NCI-H446 treated with DMSO at 0.1 percent for 48 hours (cell line): ENCODE measurements around the gene SPINK14.
A peak's percentile ranks its signal among the peaks of the same experiment; 100 is the strongest.

Experiments
- DNase-seq: peaks from one replicate; lab custom pipeline; 2025; lab: John Stamatoyannopoulos, UW

The SPINK14 gene, protein sequence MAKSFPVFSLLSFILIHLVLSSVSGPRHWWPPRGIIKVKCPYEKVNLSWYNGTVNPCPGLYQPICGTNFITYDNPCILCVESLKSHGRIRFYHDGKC

DNA sequence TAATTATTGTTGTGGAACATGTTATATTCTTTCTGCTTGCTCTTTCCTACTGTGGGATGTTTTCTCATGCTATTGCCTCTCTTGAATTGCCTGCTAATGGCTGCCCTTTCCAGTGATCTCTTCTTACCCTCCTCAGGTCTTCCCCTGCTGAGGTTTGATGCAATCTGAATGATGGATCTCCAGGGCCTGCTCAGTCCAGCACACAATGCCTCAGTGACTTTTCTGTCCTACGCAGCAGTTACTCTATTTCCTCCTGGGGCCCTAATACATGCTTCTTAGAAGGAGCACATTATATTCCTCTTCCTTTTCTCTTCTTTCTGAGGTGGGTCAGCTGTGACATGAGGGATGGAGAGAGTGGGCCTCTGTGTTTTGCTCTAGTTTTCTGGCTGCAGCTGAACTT, at the start of gene SPINK14:
SPINK14 (plus strand) TSS at position 301 of the 400 bp plus-strand sequence. CDS start 1,187 bp downstream, outside the sequence.
- DNase-seq: no peak

DNA sequence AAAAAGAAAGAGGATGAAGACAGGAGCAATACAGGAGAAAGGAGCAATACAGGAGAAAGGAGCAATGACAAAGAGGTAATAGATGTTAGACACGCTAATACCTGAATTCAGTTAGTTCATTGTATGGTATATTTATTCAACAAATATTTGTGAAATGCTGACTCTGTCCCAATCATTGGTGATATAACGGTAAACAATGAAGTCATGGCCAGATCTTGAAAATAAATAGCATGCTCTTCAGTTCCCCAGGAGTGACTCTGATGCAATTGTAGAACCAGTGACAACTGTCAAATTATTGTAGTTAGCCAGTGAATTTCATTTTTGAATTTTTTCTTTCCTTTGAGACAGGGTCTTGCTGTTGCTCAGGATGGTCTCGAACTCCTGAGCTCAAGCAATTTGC, 48.0 kb upstream of the SPINK14 start:
- DNase-seq: no peak

DNA sequence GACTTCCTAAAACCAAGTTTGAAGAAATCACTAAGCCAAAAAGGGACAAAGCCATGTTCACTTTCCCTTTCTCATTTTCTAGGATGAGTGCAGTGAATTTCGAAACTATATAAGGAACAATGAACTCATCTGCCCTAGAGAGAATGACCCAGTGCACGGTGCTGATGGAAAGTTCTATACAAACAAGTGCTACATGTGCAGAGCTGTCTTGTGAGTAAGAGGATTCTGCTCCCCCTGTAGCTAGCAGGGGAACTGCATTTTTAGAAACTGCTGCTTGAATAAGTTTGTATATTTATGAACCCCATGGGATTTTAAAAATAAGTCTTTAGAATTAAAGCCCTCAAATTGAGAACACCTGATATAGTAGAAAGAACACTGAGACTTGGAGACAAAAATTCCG, 42.7 kb upstream of the SPINK14 start:
- DNase-seq: no peak

DNA sequence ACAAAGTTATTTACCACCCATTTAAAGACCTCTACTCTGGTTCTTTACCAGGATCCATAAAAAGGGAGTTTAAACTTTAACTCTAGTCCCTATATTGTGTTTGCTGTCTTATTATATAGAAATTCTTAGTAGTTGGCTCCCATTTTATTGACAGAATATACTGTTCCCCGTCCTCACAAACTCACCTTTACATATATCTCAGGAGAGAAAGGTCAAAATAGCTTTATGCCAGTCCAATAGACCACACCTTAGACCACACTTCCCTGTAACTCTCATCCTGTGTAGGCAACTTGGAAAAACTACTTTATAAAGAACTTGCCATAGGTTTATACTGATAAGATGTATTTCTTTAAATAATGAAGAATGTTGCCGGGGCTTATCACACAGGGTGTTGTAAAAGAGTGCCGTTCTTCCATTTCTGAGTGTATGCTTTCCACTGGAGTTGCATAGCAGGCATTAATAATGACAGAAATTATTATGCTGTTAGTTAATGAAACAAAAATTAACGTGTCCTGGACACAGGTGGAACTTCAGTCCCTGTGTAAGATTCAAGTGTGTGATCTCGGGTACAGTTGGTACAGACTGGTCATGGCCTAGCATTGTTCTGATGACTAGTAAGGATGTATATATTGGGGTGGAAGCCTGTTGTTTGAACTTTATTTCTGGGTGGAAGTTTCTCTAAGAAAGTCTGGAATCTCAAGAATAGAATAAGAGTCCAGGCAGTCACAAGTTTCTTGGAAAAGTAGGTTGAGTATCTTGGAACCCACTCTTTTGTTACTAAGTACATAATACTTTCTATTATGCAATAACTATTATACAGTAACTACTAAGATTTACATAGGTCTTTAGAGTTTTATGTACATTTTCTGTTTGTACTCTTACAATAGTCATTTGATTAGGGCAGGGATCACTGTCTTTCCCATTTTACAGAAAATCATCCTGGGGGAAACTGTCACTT, 33.0 kb upstream of the SPINK14 start:
- no peak for DNase-seq

DNA sequence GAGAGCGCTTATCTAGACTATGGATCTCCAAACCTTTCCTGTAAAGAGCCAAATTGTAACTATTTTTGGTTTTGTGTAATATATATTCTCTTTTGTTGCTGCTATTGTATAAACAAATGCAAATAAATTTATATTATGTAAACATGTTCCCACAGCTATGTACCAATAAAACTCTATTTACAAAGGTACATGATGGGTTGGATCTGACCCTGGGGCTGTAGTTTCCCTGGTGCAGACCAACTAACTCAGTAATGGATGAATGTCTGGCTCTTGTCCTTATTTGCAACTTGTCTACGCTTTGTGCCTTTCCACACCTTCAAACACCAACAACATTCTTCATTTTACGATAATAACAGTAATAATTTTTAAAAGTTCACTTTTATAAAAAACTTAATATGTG, 27.5 kb upstream of the SPINK14 start:
- DNase-seq: no peak

DNA sequence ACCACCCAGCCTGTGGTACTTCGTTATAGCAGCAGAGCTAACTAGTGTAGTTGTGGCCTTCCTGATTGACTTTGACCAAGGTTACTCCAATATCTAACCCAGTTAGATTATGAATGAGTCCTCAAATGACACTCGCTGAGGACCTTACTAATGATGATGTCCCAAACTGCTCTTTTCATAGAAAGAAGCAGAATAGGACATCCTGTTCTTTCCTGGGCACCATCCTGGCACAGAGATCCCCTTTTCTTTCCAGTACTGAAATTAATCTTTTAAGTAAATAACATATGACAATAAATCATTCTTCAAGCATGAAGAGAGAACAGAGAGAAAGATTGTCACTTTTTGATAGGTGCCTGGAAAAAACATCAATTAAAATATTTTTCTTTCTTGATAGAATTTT, 26.7 kb upstream of the SPINK14 start:
- no peak for DNase-seq

DNA sequence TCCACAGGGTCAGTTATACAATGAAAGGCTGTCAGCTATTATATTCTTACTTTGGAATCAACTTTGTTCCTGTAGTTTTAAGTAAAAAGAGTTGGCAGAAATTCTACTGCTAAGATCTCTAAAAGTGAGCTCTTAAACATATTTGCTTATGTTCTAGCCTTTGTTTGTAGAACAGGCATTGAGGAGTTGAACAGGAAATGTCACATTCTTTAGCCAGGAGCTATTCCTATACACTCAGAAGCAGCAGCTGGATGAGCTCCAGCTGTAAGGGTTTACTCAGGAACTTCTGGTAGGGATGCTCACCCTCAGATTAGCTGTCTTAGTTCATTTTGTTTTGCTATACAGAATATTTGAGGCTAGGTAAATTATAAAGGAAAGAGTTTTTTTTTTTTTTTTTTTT, 22.4 kb upstream of the SPINK14 start:
- no peak for DNase-seq

DNA sequence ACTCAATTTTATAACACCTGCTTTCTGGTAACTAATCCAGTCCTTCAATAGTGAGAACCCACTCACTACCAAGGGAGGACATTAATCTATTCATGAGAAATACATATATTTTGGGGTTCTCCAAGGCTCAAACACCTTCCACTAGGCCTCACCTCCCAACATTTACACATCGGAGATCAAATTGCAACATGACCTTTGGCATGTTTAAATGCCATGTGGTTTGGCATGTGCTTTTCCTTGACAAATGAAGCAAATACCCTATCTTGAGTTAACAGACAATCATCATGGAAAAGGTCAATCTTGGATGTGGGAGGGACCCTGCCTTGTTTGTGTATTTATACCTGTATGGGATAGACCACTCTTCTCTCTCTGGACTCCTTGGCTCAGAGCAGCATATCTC, 21.9 kb upstream of the SPINK14 start:
- no peak for DNase-seq

DNA sequence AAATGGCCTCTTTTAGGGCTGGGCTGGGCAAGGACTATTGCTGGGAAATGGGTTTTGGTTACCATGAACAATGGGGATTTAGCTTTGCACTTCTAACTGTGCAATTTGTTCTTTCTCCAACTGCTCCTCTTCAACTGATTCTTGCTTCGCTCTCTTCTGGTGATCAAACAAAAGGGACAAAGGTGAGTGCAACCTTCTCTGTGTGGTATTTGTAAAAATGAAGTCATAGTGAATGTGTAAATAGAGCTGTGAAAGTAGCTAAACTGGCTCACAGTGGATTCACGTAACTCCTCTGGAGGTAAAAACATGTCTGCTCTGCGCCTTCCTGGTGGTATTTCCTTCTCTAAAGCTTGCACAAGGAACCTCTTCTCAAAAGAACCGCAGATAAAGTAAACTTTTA, 20.9 kb upstream of the SPINK14 start:
- DNase-seq: no peak

DNA sequence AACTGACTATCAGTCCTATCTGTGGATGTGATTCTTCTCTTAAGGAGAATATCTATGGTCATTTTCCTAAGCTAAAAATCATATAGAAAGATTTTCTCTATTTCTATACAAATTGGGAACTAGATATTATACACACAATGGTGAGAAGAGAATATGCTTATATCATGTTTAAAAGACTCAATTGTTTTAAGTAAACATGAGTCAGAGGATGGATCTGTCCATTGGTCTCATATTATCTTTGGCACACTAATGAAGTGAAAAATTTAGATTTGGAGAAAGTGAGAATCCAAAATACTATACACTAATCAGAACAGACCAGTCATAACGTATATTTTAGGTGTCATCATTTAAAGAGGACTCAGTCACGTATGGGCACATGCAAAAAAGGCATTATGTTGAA, 16.5 kb upstream of the SPINK14 start:
- no peak for DNase-seq

DNA sequence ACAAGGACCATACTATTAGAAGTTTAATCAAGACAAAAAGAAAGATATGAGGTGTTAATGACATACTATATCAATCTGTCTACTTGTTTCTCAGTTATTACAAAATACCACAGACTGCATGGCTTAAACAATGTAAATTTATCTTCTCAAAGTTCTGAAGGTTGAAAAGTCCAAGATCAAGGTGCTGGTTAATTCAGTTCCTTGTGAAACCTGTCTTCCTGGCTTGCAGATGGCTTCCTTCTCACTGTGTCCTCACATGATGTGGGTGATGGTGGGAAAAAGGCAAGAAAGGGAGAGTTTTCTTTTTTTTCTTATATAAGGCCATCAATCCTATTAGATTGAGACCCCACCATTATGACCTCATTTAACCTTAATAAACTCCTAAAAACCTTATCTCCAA, 15.6 kb upstream of the SPINK14 start:
- no peak for DNase-seq

DNA sequence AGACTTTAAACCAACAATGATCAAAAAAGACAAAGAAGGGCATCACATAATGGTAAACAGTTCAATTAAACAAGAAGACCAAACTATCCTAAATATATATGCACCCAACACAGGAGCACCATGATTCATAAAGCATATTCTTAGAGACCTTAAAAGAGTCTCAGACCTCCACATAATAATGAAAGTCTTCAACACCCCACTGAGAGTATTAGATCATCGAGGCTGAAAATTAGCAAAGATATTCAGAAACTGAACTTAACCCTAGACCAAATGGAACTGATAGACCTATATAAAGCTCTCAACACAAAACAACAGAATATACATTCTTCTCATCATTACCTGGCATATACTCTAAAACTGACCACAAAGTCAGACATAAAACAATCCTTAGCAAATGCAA, 11.7 kb upstream of the SPINK14 start:
- DNase-seq: no peak

DNA sequence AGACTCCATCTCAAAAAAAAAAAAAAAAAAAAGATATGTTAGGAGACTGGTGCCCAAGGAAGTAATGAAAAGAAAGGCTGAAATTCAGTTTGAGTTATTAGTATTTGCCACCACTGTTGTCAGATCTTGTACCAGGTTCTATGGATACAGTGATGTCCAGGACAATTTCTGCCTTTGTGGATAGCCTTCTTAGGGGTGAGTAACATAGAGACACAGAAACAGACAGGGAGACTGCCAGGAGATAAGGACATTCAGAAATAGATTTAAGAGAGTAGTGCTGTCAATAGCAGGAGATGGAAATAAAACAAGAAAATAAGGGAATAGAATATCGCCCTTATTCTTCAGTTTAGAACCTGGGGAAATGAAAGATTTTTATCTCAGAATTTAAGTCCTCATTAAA, 6.3 kb upstream of the SPINK14 start:
- DNase-seq: no peak

DNA sequence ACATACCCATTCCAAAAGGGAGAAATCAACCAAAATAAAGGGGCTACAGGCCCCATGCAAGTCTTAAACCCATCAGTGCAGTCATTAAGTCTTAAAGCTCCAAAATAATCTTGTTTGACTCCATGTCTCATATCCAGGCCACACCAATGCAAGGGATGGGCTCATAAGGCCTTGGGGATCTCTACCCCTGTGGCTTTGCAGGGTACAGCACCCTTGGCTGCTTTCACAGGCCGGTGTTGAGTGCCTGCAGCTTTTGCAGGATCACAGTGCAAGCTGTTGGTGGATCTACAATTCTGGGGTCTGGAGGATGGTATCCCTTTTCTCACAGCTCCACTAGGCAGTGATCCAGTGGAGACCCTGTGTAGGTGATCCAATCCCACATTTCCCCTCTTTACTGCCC, 5.0 kb upstream of the SPINK14 start:
- no peak for DNase-seq

DNA sequence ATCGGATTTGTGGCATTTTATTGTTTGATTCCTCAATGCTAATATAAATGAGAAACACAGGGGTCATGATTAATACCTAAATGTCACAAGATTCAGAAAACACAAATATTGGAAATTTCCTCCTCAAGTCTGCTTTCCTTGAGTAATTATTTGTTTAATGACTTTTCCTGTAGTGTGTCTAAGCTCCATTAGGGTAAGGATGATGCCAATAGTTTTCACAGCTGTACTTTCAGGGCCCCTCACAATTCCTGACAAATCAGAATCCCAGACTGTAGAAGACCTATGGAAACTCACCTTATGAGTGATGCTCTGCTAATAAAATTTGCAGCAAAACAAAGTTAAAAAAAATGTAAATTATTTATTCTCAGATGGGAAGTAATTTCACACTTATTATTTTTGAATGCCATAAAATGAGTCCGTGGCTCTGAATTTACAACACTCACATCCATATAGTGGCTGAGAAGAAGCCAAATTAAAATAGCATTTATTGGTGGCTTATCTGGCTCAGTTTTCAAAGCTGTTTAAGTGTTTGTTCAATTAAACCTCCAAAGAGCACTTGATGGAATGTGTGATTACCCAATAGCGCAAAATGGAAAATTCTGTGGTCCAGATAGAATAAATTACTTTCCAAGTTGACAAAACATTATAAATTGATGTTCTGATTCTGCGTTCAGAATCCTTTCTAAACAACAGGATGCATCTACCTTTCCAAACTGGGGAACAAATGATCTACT, 1.6 kb upstream of the SPINK14 start:
- DNase-seq: no peak

DNA sequence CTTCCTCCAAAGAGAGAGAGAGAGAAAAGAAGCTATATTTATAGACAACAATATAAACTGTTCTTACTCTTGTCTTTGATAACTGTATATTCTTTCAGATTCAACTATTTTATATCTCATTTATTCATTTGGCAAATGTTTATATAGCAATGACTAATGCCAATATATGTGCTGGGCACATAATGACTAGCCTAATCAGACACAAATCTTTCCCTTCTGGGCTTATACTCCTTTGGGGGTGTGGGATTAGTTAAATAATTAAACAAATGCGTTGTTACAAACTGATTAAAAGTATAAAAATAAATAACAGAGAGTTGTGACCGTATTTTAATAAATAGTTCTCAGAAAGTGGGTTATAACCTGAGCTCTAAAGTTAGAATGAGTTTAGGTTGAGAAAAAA, 4.0 kb downstream of the SPINK14 start:
- DNase-seq: no peak

DNA sequence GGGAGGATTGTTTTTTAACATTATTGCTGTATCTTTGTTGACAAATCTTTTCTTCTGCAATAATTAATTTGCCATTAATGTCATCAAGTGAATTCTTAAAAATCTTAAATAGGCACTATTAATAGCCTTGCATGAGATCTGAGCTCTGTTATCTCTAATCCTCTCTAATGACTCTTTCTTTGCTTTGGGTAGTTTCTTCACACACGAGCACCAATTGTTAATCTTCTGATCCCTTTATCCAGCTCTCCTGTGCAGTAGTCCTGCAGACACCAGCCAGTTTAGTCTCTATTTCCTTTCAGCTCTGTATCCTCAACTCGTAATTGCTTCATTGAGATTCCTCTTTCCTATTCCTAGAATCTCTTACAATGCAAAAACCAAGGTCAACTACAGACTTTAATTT, 8.1 kb downstream of the SPINK14 start:
- DNase-seq: no peak

DNA sequence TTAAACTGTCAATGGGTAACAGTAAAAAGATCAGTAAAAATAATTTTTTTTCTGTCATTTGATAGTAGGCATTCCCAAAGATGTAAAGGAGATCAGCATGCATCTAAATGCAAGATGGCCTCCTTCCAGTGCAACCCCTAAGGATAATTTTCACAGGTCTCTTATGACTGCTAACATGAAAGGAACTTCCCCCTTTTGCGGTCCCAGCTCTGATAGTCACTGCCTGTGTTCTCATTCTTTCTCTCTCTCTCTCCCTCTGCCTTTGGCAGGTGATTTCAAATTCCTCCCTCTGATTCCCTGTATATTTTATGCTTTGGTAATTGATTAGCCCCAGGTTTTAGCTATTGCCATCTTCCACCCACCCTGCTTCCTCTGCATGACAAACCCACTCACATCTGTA, 8.9 kb downstream of the SPINK14 start:
- DNase-seq: no peak

DNA sequence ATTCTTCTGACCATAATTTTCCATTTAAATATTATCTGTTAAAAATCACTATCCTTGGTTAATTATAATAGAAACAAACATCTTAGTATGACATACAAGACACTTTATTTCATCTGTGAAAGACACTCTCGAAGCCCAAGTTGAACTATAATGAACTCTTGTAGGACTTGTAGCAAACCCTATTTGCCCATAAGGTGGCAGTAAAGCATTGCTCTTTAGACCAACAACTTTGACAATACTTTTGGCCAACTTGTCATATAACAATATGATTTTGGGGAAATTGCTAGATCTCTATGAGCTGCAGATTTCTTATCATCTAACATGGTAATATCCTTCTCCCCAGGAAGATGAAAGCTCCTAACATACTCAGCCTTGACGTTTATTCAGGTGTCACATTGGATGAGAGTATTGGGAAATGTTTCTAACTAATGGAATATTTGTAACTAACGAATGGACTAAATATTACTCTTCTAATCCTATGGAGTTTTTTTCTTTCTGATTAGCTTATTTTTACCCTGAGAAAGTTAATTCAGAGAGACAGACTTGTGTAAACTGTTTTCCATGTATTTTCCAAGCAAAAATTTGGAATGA, 11.0 kb downstream of the SPINK14 start:
- DNase-seq: peak; percentile 7

DNA sequence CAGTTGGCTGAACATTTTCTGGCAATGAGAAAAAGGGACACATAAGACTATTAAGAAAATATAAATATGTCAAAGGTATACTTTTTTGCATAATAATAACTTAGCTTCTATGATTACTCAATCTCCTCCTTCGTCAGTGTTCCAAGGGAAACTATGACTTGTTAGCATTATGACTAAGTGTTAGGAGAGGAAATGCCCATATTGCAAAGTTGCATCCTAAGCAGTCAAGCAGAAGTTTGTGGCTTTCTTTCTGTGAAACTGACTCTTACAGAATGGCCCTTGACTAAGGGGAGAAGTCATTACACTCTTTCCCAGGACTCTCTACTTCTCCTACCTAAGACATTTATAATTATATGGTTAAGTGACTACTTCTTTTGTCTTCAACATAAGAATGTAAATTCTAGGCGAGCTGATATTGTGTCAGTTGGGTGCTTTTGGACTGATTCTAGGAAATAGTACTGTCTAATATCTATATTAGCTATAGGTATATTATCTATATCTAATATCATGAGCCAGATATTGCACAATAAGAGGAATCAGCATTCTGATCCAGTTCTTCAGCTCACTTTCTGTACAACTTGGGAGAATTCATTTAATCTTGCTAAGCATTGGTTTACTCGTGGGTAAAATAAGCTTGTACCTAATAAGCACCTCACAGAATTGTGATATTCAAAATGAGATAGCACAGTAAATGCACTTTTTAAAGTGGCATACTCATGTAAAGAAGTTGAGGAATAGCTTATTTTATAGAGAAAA, 18.1 kb downstream of the SPINK14 start:
- DNase-seq: no peak

DNA sequence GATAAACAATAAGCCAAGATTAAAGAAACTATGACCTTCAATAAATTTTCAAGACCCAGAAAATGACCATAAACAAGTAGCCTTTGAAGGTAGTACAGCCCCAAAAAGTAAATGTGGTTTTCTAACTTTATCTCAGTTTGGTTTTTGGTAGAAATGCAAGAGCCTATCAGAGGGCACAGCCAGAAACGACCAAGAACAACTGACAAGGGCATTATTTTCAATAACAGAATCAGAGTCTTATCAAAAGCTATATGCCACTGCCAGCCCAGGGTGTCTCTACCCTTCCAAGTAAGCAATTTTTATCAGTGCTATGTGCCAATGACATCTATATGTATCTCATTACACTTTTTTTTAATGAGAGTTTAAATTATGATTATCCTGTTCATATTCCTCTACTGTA, 22.7 kb downstream of the SPINK14 start:
- DNase-seq: no peak

DNA sequence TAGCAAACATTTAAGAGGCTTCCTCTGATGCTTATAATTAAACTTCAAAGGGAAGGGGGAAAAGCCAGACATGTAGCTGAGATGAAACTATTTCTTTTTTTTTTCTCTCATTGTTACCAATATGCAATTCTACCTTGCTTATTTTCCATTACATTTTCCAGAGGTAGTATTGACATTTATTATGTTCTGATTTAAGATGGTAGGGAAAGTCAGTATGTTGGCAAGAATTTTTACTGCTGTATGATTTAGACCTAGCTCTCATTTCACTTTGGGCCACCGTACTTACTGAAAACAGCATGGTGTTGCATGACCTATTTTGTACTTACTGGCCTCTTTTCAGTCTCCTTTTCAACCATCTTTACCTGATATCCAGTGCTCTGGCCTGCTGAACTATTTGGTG, 24.9 kb downstream of the SPINK14 start:
- DNase-seq: no peak
